GM23338 (cell line): ENCODE results near the gene NPC1. TPM values are rescaled to one million over a fixed set of nuclear protein-coding genes. Genes with fewer than 3 reads are reported as not detected.

Experiments
- ATAC-seq: fragments of 200-7000 bp; cut with Tn5 transposase; 3 replicates; pipeline ENCODE4 v1.9.1; 2020
- DNase-seq: peaks from one replicate; pipeline ENCODE4 v3.0.0-alpha.2; 2015; ENCODE audit warnings: low spot score
- H2AFZ ChIP-seq: fragments of 200-600 bp; sonication (generic); 2 replicates; pipeline ENCODE4 v1.8.0; 2016; ENCODE audit warnings: antibody characterized with exemption, mild to moderate bottlenecking, moderate library complexity
- H3F3A ChIP-seq: fragments of 200-600 bp; sonication (generic); replicated peaks from 2 replicates; pipeline ENCODE4 v1.8.0; 2017; ENCODE audit warnings: antibody characterized with exemption, mixed run types, low read depth
- H3K27ac ChIP-seq: fragments of 200-600 bp; sonication (generic); 2 replicates; pipeline ENCODE4 v1.6.1; 2016; ENCODE audit warnings: low read depth
- H3K27me3 ChIP-seq: fragments of 200-600 bp; sonication (generic); 2 replicates; pipeline ENCODE4 v1.8.0; 2016; ENCODE audit warnings: mild to moderate bottlenecking, mixed run types, moderate library complexity; ENCODE audit not compliant: insufficient read depth
- H3K36me3 ChIP-seq: fragments of 200-600 bp; sonication (generic); 2 replicates; pipeline ENCODE4 v1.8.0; 2016; ENCODE audit warnings: mild to moderate bottlenecking; ENCODE audit not compliant: insufficient read depth
- H3K4me1 ChIP-seq: fragments of 200-600 bp; sonication (generic); 2 replicates; pipeline ENCODE4 v1.8.0; 2016; ENCODE audit warnings: mild to moderate bottlenecking, moderate library complexity; ENCODE audit not compliant: insufficient read depth
- H3K4me2 ChIP-seq: fragments of 200-600 bp; sonication (generic); 2 replicates; pipeline ENCODE4 v1.7.1; 2017; ENCODE audit warnings: mixed run types
- H3K4me3 ChIP-seq: fragments of 200-600 bp; sonication (generic); 2 replicates; pipeline ENCODE4 v1.6.1; 2016; ENCODE audit warnings: mixed run types
- H3K79me2 ChIP-seq: fragments of 200-600 bp; sonication (generic); replicated peaks from 2 replicates; pipeline ENCODE4 v1.8.0; 2017; ENCODE audit warnings: mild to moderate bottlenecking; ENCODE audit not compliant: insufficient read depth
- H3K9me2 ChIP-seq: fragments of 200-600 bp; sonication (generic); 2 replicates; pipeline ENCODE4 v1.8.0; 2017; ENCODE audit not compliant: insufficient read depth
- H4K20me1 ChIP-seq: fragments of 200-600 bp; sonication (generic); replicated peaks from 2 replicates; pipeline ENCODE4 v1.8.0; 2017; ENCODE audit warnings: mild to moderate bottlenecking; ENCODE audit not compliant: insufficient read depth
- H3K27ac Mint-ChIP-seq: 2 replicates; pipeline ENCODE4 v1.8.0; 2020; ENCODE audit warnings: inconsistent platforms, mild to moderate bottlenecking, moderate library complexity, mixed read lengths
- H3K27me3 Mint-ChIP-seq: 3 replicates; pipeline ENCODE4 v1.8.0; 2022; ENCODE audit warnings: low read depth, mild to moderate bottlenecking, moderate library complexity, mixed read lengths, inconsistent platforms; ENCODE audit not compliant: insufficient read depth, poor library complexity
- H3K36me3 Mint-ChIP-seq: 3 replicates; pipeline ENCODE4 v1.8.0; 2021; ENCODE audit warnings: low read depth, mild to moderate bottlenecking, inconsistent platforms, moderate library complexity, mixed read lengths
- H3K4me1 Mint-ChIP-seq: 3 replicates; pipeline ENCODE4 v1.8.0; 2020; ENCODE audit warnings: mild to moderate bottlenecking, inconsistent platforms, mixed read lengths
- H3K4me3 Mint-ChIP-seq: 3 replicates; pipeline ENCODE4 v1.8.0; 2021; ENCODE audit warnings: moderate library complexity, mild to moderate bottlenecking, inconsistent platforms, mixed read lengths
- H3K9me3 Mint-ChIP-seq: 3 replicates; pipeline ENCODE4 v1.8.0; 2020; ENCODE audit warnings: moderate library complexity, mild to moderate bottlenecking, inconsistent platforms, mixed read lengths
- CREB1 ChIP-seq: fragments of 250-450 bp; sonication (Bioruptor Pico); IDR thresholded peaks from 2 replicates; pipeline ENCODE4 v1.5.0; 2020; ENCODE audit warnings: low read depth, mild to moderate bottlenecking, moderate library complexity
- CTCF ChIP-seq, 2 experiments: fragments of 200-600 bp in 1 of 2; sonication (generic) in 1 of 2; conservative IDR thresholded peaks; 2 replicates each; pipeline versions ENCODE4 v1.5.1 to v1.6.1; 2016 to 2017; ENCODE audit warnings: antibody characterized with exemption in 2 of 2, low read depth in 2 of 2, mild to moderate bottlenecking in 2 of 2, moderate library complexity in 1 of 2
- ETS1 ChIP-seq: IDR thresholded peaks from 2 replicates; pipeline ENCODE4 v1.6.1; 2016; ENCODE audit warnings: antibody characterized with exemption
- EZH2phosphoT487 ChIP-seq: fragments of 200-600 bp; sonication (generic); IDR thresholded peaks from one replicate; pipeline ENCODE4 v1.8.1; 2018; ENCODE audit warnings: antibody characterized with exemption; ENCODE audit not compliant: unreplicated experiment
- JUNB ChIP-seq: IDR thresholded peaks from one replicate; pipeline ENCODE4 v1.6.1; 2016; ENCODE audit warnings: antibody characterized with exemption; ENCODE audit not compliant: unreplicated experiment
- NANOG ChIP-seq: IDR thresholded peaks from 2 replicates; pipeline ENCODE4 v1.6.1; 2016; ENCODE audit warnings: antibody characterized with exemption, borderline replicate concordance
- POLR2AphosphoS5 ChIP-seq: IDR thresholded peaks from 2 replicates; pipeline ENCODE4 v1.6.1; 2016; ENCODE audit warnings: antibody characterized with exemption, low read depth
- STAT1 ChIP-seq: IDR thresholded peaks from one replicate; pipeline ENCODE4 v1.6.1; 2016; ENCODE audit warnings: antibody characterized with exemption; ENCODE audit not compliant: unreplicated experiment
- ZNF114 ChIP-seq: fragments of 250-450 bp; sonication (Bioruptor Pico); IDR thresholded peaks from 2 replicates; pipeline ENCODE4 v1.5.0; 2020; ENCODE audit warnings: mild to moderate bottlenecking, moderate library complexity
- ZNF331 ChIP-seq: fragments of 250-450 bp; sonication (Bioruptor Pico); IDR thresholded peaks from 2 replicates; pipeline ENCODE4 v1.5.0; 2020; ENCODE audit warnings: low read depth, mild to moderate bottlenecking, moderate library complexity
- ZNF462 ChIP-seq: fragments of 250-450 bp; sonication (Bioruptor Pico); IDR thresholded peaks from 2 replicates; pipeline ENCODE4 v1.5.0; 2020; ENCODE audit warnings: mild to moderate bottlenecking, moderate library complexity
- polyA plus RNA-seq: library from polyadenylated mRNA; unstranded; fragments of >200 nt; fragmentation: Nextera tagmentation; extraction: Ambion mirVana; gene quantifications from 2 replicates; pipeline ENCODE4 v1.2.1, GENCODE V29; 2016
- total RNA-seq: library from RNA; depleted of rRNA; stranded (reverse); fragments of >200 nt; shearing (Covaris generic); gene quantifications from 2 replicates; pipeline ENCODE4 v1.2.3, GENCODE V29; 2014

The NPC1 gene
- total and polyA plus RNA-seq, 2 experiments from 2014 or later, result 18.4 to 45.1 TPM

- TF ChIP-seq EZH2phosphoT487, result no peak
- no peaks in the 10 kb centered on the region for H3K9me3 Mint-ChIP-seq
- H3K4me1 Mint-ChIP-seq, result no peaks in the 10 kb centered on the region
- no peak overlapping the region for H2AFZ ChIP-seq
- H3K36me3 ChIP-seq, result peaks cover 62% of the 10 kb centered on the region
- H3K36me3 Mint-ChIP-seq, result peaks cover 71% of the 10 kb centered on the region
- no peak overlapping the region for H3K27ac Mint-ChIP-seq
- no peak for ATAC-seq
- no peak overlapping the region for H3K27ac ChIP-seq
- H3K9me2 ChIP-seq, result no peaks in the 10 kb centered on the region
- no peak overlapping the region for H3K4me2 ChIP-seq
- H3K27me3 Mint-ChIP-seq, result no peaks in the 10 kb centered on the region
- H3K4me3 ChIP-seq, result no peak overlapping the region
- H3K79me2 ChIP-seq, result no peaks in the 10 kb centered on the region
- no peak for DNase-seq
- H3K4me3 Mint-ChIP-seq, result no peak overlapping the region
- no peaks in the 10 kb centered on the region for H3K4me1 ChIP-seq
- H3F3A ChIP-seq, result no peaks in the 10 kb centered on the region
- H3K27me3 ChIP-seq, result no peaks in the 10 kb centered on the region
- peaks cover 8% of the 10 kb centered on the region; the same call in 1 of the 2 replicates for H4K20me1 ChIP-seq
These were observed 44.8 kb downstream of the NPC1 start for GRCh38 chr18:23541349-23542093.

GRCh38 chr18:23540867-23541266 lies 45.4 kb downstream of the NPC1 start:
- ATAC-seq (no peak), DNase-seq (no peak)
- Histone ChIP-seq H2AFZ (no peak overlapping the region), H3K4me3 (no peak overlapping the region), H4K20me1 (peaks cover 8% of the 10 kb centered on the region; the same call in 1 of the 2 replicates), H3K9me2 (no peaks in the 10 kb centered on the region), H3K27ac (no peak overlapping the region), H3K4me2 (no peak overlapping the region), H3K36me3 (peaks cover 68% of the 10 kb centered on the region), H3K4me1 (no peaks in the 10 kb centered on the region), H3K27me3 (no peaks in the 10 kb centered on the region), H3F3A (no peaks in the 10 kb centered on the region), H3K79me2 (no peaks in the 10 kb centered on the region)
- Mint-ChIP-seq H3K9me3 (no peaks in the 10 kb centered on the region), H3K27ac (no peak overlapping the region), H3K36me3 (peaks cover 75% of the 10 kb centered on the region), H3K4me1 (no peaks in the 10 kb centered on the region), H3K4me3 (no peak overlapping the region), H3K27me3 (no peaks in the 10 kb centered on the region)
- TF ChIP-seq ETS1 (no peak), STAT1 (no peak), ZNF462 (no peak), CTCF (conservative IDR thresholded peaks at IDR 0.05; ENCODE audit: low read depth in 2 of 2) (no peak), JUNB (no peak), CREB1 (CRISPR knock-in tag) (no peak), ZNF114 (CRISPR knock-in tag) (no peak), POLR2AphosphoS5 (no peak), NANOG (no peak), ZNF331 (CRISPR knock-in tag) (no peak)
